ENCODE data around the gene CACFD1. TPM values are rescaled to one million over a fixed set of nuclear protein-coding genes. Genes with fewer than 3 reads are reported as not detected.

CACFD1 gene
- total and polyA plus RNA-seq, 2 of the 4 experiments (the other 2 are of a cell fraction), result 2.0 to 6.6 TPM

- H3K9me3 ChIP-seq (ENCODE audit: control insufficient read depth, insufficient read depth, low read length), result no peaks in the 10 kb centered on the region
- no peak overlapping the region for H2AK5ac ChIP-seq (ENCODE audit: low read depth, low read length)
- peaks cover 4% of the 10 kb centered on the region; the same call in 1 of the 2 replicates for H3K4me1 ChIP-seq (ENCODE audit: control insufficient read depth, insufficient read depth, low read length)
- in situ Hi-C loops (cut with MboI; ENCODE audit: low sequenced_read_pairs), result no loop called here
- no peak overlapping the region for H3K56ac ChIP-seq (ENCODE audit: extremely low read depth, insufficient read depth, low read length)
- H3K79me1 ChIP-seq (ENCODE audit: low read depth in 1 of 2, low read length in 2 of 2), result peaks cover 25 to 50% of the 10 kb centered on the region in 2 experiments
- peaks cover 19% of the 10 kb centered on the region for H4K20me1 ChIP-seq (ENCODE audit: insufficient read depth, low read length)
- no peak for DNase-seq
- no peak overlapping the region for H3K4me3 ChIP-seq (ENCODE audit: insufficient read depth, low read depth, low read length)
- no peak overlapping the region for H3K4ac ChIP-seq (ENCODE audit: low read depth, low read length)
- TF ChIP-seq, protein P1, sequence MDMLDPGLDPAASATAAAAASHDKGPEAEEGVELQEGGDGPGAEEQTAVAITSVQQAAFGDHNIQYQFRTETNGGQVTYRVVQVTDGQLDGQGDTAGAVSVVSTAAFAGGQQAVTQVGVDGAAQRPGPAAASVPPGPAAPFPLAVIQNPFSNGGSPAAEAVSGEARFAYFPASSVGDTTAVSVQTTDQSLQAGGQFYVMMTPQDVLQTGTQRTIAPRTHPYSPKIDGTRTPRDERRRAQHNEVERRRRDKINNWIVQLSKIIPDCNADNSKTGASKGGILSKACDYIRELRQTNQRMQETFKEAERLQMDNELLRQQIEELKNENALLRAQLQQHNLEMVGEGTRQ (IDR thresholded peaks at IDR 0.05; ENCODE audit: low read depth, low read length), result no peak
- TF ChIP-seq, protein P2, sequence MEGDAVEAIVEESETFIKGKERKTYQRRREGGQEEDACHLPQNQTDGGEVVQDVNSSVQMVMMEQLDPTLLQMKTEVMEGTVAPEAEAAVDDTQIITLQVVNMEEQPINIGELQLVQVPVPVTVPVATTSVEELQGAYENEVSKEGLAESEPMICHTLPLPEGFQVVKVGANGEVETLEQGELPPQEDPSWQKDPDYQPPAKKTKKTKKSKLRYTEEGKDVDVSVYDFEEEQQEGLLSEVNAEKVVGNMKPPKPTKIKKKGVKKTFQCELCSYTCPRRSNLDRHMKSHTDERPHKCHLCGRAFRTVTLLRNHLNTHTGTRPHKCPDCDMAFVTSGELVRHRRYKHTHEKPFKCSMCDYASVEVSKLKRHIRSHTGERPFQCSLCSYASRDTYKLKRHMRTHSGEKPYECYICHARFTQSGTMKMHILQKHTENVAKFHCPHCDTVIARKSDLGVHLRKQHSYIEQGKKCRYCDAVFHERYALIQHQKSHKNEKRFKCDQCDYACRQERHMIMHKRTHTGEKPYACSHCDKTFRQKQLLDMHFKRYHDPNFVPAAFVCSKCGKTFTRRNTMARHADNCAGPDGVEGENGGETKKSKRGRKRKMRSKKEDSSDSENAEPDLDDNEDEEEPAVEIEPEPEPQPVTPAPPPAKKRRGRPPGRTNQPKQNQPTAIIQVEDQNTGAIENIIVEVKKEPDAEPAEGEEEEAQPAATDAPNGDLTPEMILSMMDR (conservative IDR thresholded peaks at IDR 0.05; ENCODE audit: low read depth, low read length), result no peak
- TF ChIP-seq ELK1 (IDR thresholded peaks at IDR 0.05; ENCODE audit: borderline replicate concordance, low read depth, low read length) (no peak), RAD21 (IDR thresholded peaks at IDR 0.05; ENCODE audit: low read length) (no peak), MXI1 (IDR thresholded peaks at IDR 0.05; ENCODE audit: borderline replicate concordance, low read depth, low read length) (no peak), CHD1 (IDR thresholded peaks at IDR 0.05; ENCODE audit: low read depth, low read length) (no peak), NFE2L2 (IDR thresholded peaks at IDR 0.05; ENCODE audit: low read depth, low read length) (no peak), FOS (IDR thresholded peaks at IDR 0.05; ENCODE audit: low read depth, low read length) (no peak), RCOR1 (IDR thresholded peaks at IDR 0.05; ENCODE audit: insufficient replicate concordance, low read length) (no peak), CEBPB (IDR thresholded peaks at IDR 0.05; ENCODE audit: low read depth, low read length) (no peak), SMC3 (IDR thresholded peaks at IDR 0.05; ENCODE audit: low read depth, low read length) (no peak), POLR2A (IDR thresholded peaks at IDR 0.05; ENCODE audit: low read depth, low read length) (no peak), MAZ (IDR thresholded peaks at IDR 0.05; ENCODE audit: borderline replicate concordance, low read depth, low read length) (no peak), RFX5 (IDR thresholded peaks at IDR 0.05; ENCODE audit: low read depth, low read length) (no peak), BHLHE40 (IDR thresholded peaks at IDR 0.05; ENCODE audit: low read depth, low read length) (no peak), MAFK (IDR thresholded peaks at IDR 0.05; ENCODE audit: low read depth, low read length) (no peak)
- peaks cover 38% of the 10 kb centered on the region for H3K36me3 ChIP-seq (ENCODE audit: control insufficient read depth, insufficient read depth, low read length)
- H2BK20ac ChIP-seq (ENCODE audit: low read depth, low read length), result no peak overlapping the region
- H3K27me3 ChIP-seq (ENCODE audit: control insufficient read depth, insufficient read depth, low read length), result no peaks in the 10 kb centered on the region
- no peak overlapping the region for H3K18ac ChIP-seq (ENCODE audit: low read depth, low read length)
- ChIA-PET CTCF (interaction anchor here (0.7 kb wide), 1 partner anchor 340 kb away, joined by 9 read pairs; no protein-coding TSS in a partner anchor), POLR2A (ENCODE audit: unreplicated experiment) (no interaction called here)
- no TSS peak for BruUV-seq (replicated peaks)
- dilution Hi-C loops (cut with HindIII; ENCODE audit: low sequenced_read_pairs, unreplicated experiment), result no loop called here
- peaks cover 5% of the 10 kb centered on the region for H3K9me1 ChIP-seq (ENCODE audit: insufficient read depth, low read length)
- H3K4me2 ChIP-seq (ENCODE audit: low read depth, low read length), result no peak overlapping the region
- no peak overlapping the region for H2AFZ ChIP-seq (replicated peaks; ENCODE audit: low read length, poor library complexity)
- intact Hi-C loops (cut with micrococcal nuclease), result no loop called here
- no CpG with 5 or more reads among the region's 1 CpG for WGBS, 2 experiments (ENCODE audit: extremely low coverage in 2 of 2, insufficient read length in 1 of 2)
- H2AK9ac ChIP-seq (replicated peaks; ENCODE audit: low read depth, low read length, poor library complexity), result no peak overlapping the region
- H2BK120ac ChIP-seq (ENCODE audit: low read depth, low read length), result no peak overlapping the region
- no peak overlapping the region for H4K8ac ChIP-seq (ENCODE audit: low read depth in 2 of 2, low read length in 2 of 2)
- no peak for ATAC-seq (ENCODE audit: low read depth)
- H3K27ac ChIP-seq (ENCODE audit: insufficient read depth, low read length), result no peak overlapping the region
- no peak overlapping the region for H3K23ac ChIP-seq (ENCODE audit: low read depth, low read length)
- no peak overlapping the region for H4K91ac ChIP-seq (ENCODE audit: insufficient read depth, low read depth, low read length)
- H3K9ac ChIP-seq (ENCODE audit: low read depth, low read length), result no peak overlapping the region
- H2BK5ac ChIP-seq (ENCODE audit: low read depth, low read length, poor library complexity, severe bottlenecking), result no peak overlapping the region
- no peak overlapping the region for H3K14ac ChIP-seq (replicated peaks; ENCODE audit: low read depth, low read length)
- no peak overlapping the region for H2BK15ac ChIP-seq (ENCODE audit: low read depth, low read length)
- no peak overlapping the region for H4K5ac ChIP-seq (ENCODE audit: low read depth, low read length)
Measured at GRCh38 chr9:133415170-133415569, 44.6 kb upstream of the CACFD1 start.

All from IMR-90 (cell line).